ENCODE measurements around the gene IPCEF1.

GRCh38 chr6:154169193-154169847 lies 187.3 kb downstream of the IPCEF1 start:
- no peak for TF ChIP-seq CTCF (IDR thresholded peaks at IDR 0.05)
- TF ChIP-seq POLR2A (IDR thresholded peaks at IDR 0.05) = no peak

All from testis (tissue), 2 donors.